Spinal cord (tissue), 10 donors: ENCODE results near the gene LIN37. TPM values are rescaled to one million over a fixed set of nuclear protein-coding genes. Genes with fewer than 3 reads are reported as not detected.
"Not testable (repeated sequence)": the region's sequence is repeated elsewhere in the genome, so short reads cannot be mapped to it uniquely, and the experiment has no call there.

ENCODE experiments used
- DNase-seq, 6 donors: peaks; one replicate each; pipeline versions ENCODE4 v3.0.0 to v3.0.0-alpha.2; 2013 to 2015; ENCODE audit warnings: low spot score in 6 of 6, low read depth in 4 of 6
- H3K27ac ChIP-seq: one replicate; pipeline ENCODE4 v1.5.1; 2013; ENCODE audit warnings: low read depth, low read length, control low read depth
- H3K27me3 ChIP-seq: one replicate; pipeline ENCODE4 v1.6.1; 2013; ENCODE audit warnings: low read length; ENCODE audit not compliant: control insufficient read depth, insufficient read depth
- H3K36me3 ChIP-seq: one replicate; pipeline ENCODE4 v1.6.1; 2013; ENCODE audit warnings: low read length; ENCODE audit not compliant: control insufficient read depth, insufficient read depth
- H3K4me1 ChIP-seq: one replicate; pipeline ENCODE4 v1.6.1; 2013; ENCODE audit warnings: low read length; ENCODE audit not compliant: control insufficient read depth, insufficient read depth
- H3K4me3 ChIP-seq: one replicate; pipeline ENCODE4 v1.5.1; 2013; ENCODE audit warnings: low read depth, low read length, control low read depth
- H3K9me3 ChIP-seq: one replicate; pipeline ENCODE4 v1.6.1; 2013; ENCODE audit warnings: low read length; ENCODE audit not compliant: control insufficient read depth, insufficient read depth
- WGBS: methylation state at CpG from one replicate; pipeline ENCODE4 v1.1.5; 2013; ENCODE audit warnings: missing lambda C conversion rate; ENCODE audit not compliant: insufficient coverage; 5-methylcytosine and 5-hydroxymethylcytosine counted together
- polyA plus RNA-seq, 2 donors: library from polyadenylated mRNA; unstranded; fragments of 120-200 nt; gene quantifications; one replicate each; pipeline ENCODE4 v1.2.1, GENCODE V29; 2013; ENCODE audit not compliant: insufficient read length in 2 of 2
- total RNA-seq, 2 donors: library from RNA; depleted of rRNA in 1 of 2; stranded (reverse); fragments of 120-200 nt in 1 of 2; fragments of >200 nt in 1 of 2; gene quantifications; one replicate each; pipeline versions ENCODE4 v1.2.3 to v1.2.4, GENCODE V29; 2013 to 2014
- donor health status: healthy.

LIN37 gene
- total and polyA plus RNA-seq, 4 donors: 5.1 to 18.3 (median 16.7) TPM

DNA sequence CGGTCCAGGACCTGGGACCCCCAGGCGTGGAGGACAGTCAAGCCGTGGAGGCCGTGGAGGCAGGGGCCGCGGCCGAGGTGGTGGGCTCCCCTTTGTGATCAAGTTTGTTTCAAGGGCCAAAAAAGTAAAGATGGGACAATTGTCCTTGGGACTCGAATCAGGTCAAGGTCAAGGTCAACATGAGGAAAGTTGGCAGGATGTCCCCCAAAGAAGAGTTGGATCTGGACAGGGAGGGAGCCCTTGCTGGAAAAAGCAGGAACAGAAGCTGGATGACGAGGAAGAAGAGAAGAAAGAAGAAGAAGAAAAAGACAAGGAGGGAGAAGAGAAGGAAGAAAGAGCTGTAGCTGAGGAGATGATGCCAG, 28.2 kb upstream of the LIN37 start:
- no peak for DNase-seq
- no peaks in the 10 kb centered on the region for H3K27me3 ChIP-seq
- H3K36me3 ChIP-seq: peaks cover 65% of the 10 kb centered on the region
- WGBS: 94% methylated on average over 9 of the region's 9 CpGs
- no peaks in the 10 kb centered on the region for H3K9me3 ChIP-seq
- H3K4me1 ChIP-seq: peaks cover 35% of the 10 kb centered on the region
- H3K27ac ChIP-seq: no peak overlapping the region
- H3K4me3 ChIP-seq: no peak overlapping the region

DNA sequence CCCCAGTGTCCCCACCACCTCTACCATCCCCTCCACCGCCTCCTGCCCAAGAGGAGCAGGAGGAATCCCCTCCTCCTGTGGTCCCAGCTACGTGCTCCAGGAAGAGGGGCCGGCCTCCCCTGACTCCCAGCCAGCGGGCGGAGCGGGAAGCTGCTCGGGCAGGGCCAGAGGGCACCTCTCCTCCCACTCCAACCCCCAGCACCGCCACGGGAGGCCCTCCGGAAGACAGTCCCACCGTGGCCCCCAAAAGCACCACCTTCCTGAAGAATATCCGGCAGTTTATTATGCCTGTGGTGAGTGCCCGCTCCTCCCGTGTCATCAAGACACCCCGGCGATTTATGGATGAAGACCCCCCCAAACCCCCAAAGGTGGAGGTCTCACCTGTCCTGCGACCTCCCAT, 27.7 kb upstream of the LIN37 start:
- WGBS: 89% methylated on average over 15 of the region's 17 CpGs
- no peaks in the 10 kb centered on the region for H3K9me3 ChIP-seq
- H3K4me3 ChIP-seq: no peak overlapping the region
- no peak for DNase-seq
- no peaks in the 10 kb centered on the region for H3K27me3 ChIP-seq
- H3K4me1 ChIP-seq: peaks cover 30% of the 10 kb centered on the region
- H3K27ac ChIP-seq: no peak overlapping the region
- peaks cover 66% of the 10 kb centered on the region for H3K36me3 ChIP-seq

DNA sequence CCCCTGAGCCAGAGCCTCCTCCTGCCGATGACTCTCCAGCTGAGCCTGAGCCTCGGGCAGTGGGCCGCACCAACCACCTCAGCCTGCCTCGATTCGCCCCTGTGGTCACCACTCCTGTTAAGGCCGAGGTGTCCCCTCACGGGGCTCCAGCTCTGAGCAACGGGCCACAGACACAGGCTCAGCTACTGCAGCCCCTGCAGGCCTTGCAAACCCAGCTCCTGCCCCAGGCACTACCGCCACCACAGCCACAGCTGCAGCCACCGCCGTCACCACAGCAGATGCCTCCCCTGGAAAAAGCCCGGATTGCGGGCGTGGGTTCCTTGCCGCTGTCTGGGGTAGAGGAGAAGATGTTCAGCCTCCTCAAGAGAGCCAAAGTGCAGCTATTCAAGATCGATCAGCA, 27.0 kb upstream of the LIN37 start:
- Histone ChIP-seq H3K4me3 (no peak overlapping the region), H3K27me3 (no peaks in the 10 kb centered on the region), H3K9me3 (no peaks in the 10 kb centered on the region), H3K36me3 (peaks cover 73% of the 10 kb centered on the region), H3K4me1 (peaks cover 22% of the 10 kb centered on the region), H3K27ac (no peak overlapping the region)
- DNase-seq: no peak
- WGBS: 96% methylated on average over 15 of the region's 16 CpGs

DNA sequence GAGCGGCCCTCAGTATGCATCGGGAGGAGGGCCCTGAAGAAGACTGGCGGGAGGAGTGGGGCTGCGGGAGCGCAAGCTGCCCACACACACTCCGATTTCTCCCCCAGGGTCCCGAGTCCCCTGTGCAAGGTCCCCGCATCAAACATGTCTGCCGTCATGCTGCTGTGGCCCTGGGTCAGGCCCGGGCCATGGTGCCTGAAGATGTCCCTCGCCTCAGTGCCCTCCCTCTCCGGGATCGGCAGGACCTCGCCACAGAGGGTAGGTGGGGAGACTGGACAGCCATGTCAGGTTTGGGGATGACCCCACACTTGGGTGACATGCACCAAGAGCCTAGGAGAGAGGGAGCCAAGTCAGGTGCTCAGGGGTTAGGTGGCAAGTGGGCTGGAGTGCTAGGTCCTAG, 25.9 kb upstream of the LIN37 start:
- Histone ChIP-seq H3K4me3 (no peak overlapping the region), H3K27ac (no peak overlapping the region), H3K36me3 (peaks cover 83% of the 10 kb centered on the region), H3K27me3 (no peaks in the 10 kb centered on the region), H3K9me3 (no peaks in the 10 kb centered on the region), H3K4me1 (peaks cover 16% of the 10 kb centered on the region)
- WGBS: 96% methylated on average over 13 of the region's 14 CpGs
- no peak for DNase-seq

- Histone ChIP-seq H3K4me1 (peaks cover 16% of the 10 kb centered on the region), H3K36me3 (peaks cover 87% of the 10 kb centered on the region), H3K27me3 (no peaks in the 10 kb centered on the region), H3K9me3 (no peaks in the 10 kb centered on the region), H3K27ac (no peak overlapping the region), H3K4me3 (no peak overlapping the region)
- WGBS: 100% methylated on average over 7 of the region's 16 CpGs
- DNase-seq: no peak
Observed at GRCh38 chr19:35722897-35723296, 25.5 kb upstream of the LIN37 start.

- WGBS: 93% methylated on average over 24 of the region's 24 CpGs
- no peaks in the 10 kb centered on the region for H3K9me3 ChIP-seq
- H3K27me3 ChIP-seq: no peaks in the 10 kb centered on the region
- no peak overlapping the region for H3K4me3 ChIP-seq
- DNase-seq: no peak
- H3K36me3 ChIP-seq: peaks cover 95% of the 10 kb centered on the region
- H3K27ac ChIP-seq: no peak overlapping the region
- peaks cover 13% of the 10 kb centered on the region for H3K4me1 ChIP-seq
Observed at GRCh38 chr19:35723671-35724070, 24.7 kb upstream of the LIN37 start.

DNA sequence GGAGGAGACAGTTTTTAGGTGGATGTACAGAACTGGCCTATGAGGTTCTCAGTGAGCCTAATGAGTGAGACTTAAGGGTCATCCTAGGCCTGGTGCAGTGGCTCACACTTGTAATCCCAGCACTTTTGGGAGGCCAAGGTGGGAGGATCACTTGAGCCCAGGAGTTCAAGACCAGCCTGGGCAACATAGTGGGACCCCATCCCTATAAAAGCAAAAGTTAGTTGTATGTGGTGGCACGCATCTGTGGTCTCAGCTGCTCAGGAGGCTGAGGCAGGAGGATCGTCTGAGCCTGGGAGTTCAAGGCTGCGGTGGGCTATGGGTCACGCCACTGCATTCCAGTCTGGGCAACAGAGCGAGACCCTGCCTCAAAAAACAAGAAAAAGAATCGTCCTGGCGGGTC, 24.2 kb upstream of the LIN37 start:
- H3K4me3 ChIP-seq, H3K27ac ChIP-seq, H3K4me1 ChIP-seq, H3K9me3 ChIP-seq, H3K27me3 ChIP-seq, DNase-seq: not testable (repeated sequence)
- 97% methylated on average over 7 of the region's 7 CpGs for WGBS
- H3K36me3 ChIP-seq: peaks cover 98% of the 10 kb centered on the region

DNA sequence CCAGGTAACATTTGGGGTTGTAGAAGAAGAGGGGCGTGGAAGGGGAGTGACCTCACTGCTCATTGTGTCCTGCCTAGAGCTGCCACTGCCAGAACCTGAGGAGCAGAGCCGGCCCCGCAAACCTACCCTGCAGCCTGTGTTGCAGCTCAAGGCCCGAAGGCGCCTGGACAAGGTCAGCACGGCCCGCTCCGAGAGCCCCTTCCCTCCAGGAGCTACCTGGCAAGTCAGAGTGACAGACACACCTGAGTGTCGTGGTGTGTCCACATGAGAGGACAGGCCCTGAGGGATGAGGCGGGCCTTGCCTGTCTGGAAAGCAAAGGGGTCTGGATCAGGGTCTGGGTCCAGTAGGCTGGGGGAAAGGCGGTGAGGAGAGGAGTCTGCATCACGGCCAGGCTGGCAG, 23.8 kb upstream of the LIN37 start:
- no peak overlapping the region for H3K27ac ChIP-seq
- DNase-seq: no peak
- no peaks in the 10 kb centered on the region for H3K9me3 ChIP-seq
- 96% methylated on average over 11 of the region's 12 CpGs for WGBS
- peaks cover 98% of the 10 kb centered on the region for H3K36me3 ChIP-seq
- H3K27me3 ChIP-seq: no peaks in the 10 kb centered on the region
- no peak overlapping the region for H3K4me3 ChIP-seq
- H3K4me1 ChIP-seq: peaks cover 4% of the 10 kb centered on the region

- WGBS: 97% methylated on average over 14 of the region's 23 CpGs
Observed at GRCh38 chr19:35725216-35725861, 23.0 kb upstream of the LIN37 start.

GRCh38 chr19:35727053-35727955, 21.1 kb upstream of the LIN37 start:
- DNase-seq: no peak
- H3K4me3 ChIP-seq: no peak overlapping the region
- no peaks in the 10 kb centered on the region for H3K27me3 ChIP-seq
- 98% methylated on average over 24 of the region's 25 CpGs for WGBS
- H3K9me3 ChIP-seq: no peaks in the 10 kb centered on the region
- H3K4me1 ChIP-seq: no peaks in the 10 kb centered on the region
- H3K36me3 ChIP-seq: peaks cover 99% of the 10 kb centered on the region
- no peak overlapping the region for H3K27ac ChIP-seq

More at GRCh38 chr19:35725216-35725861, 23.0 kb upstream of the LIN37 start:
- Histone ChIP-seq H3K4me1 (no peaks in the 10 kb centered on the region), H3K4me3 (no peak overlapping the region), H3K27ac (no peak overlapping the region), H3K36me3 (peaks cover 98% of the 10 kb centered on the region), H3K27me3 (no peaks in the 10 kb centered on the region), H3K9me3 (no peaks in the 10 kb centered on the region)
- no peak for DNase-seq
